Measurements from ENCODE around the gene KLRF2.

The KLRF2 gene

DNA sequence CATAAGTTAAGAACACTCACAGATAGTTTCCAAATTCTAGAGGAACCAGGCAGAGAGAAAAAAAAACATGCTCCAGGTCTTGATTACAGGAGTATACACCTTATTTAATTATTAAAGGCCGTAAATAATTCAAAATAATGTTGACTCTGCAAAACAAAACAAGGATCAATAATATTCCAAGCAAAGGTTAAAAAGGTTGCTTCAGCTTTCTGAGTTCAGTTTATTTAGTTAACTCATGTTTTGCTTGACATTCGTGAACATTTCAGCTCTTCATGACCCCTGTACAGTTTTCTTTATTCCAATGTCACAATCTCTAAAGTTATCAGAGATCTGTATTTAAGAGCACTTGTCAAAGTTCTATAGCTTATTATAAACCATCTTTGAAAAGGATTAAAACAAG is 19.6 kb downstream of the KLRF2 start:
- DNase-seq (ENCODE audit: extremely low read depth, insufficient read length) = no peak
- Histone ChIP-seq H3K4me3 (replicated peaks; ENCODE audit: low read depth, low read length) (no peak overlapping the region), H3K27me3 (replicated peaks; ENCODE audit: control insufficient read depth, insufficient read depth, low read length) (peaks cover 2% of the 10 kb centered on the region), H3K36me3 (ENCODE audit: control insufficient read depth, insufficient read depth, low read length) (no peaks in the 10 kb centered on the region)
- TF ChIP-seq, protein P1, sequence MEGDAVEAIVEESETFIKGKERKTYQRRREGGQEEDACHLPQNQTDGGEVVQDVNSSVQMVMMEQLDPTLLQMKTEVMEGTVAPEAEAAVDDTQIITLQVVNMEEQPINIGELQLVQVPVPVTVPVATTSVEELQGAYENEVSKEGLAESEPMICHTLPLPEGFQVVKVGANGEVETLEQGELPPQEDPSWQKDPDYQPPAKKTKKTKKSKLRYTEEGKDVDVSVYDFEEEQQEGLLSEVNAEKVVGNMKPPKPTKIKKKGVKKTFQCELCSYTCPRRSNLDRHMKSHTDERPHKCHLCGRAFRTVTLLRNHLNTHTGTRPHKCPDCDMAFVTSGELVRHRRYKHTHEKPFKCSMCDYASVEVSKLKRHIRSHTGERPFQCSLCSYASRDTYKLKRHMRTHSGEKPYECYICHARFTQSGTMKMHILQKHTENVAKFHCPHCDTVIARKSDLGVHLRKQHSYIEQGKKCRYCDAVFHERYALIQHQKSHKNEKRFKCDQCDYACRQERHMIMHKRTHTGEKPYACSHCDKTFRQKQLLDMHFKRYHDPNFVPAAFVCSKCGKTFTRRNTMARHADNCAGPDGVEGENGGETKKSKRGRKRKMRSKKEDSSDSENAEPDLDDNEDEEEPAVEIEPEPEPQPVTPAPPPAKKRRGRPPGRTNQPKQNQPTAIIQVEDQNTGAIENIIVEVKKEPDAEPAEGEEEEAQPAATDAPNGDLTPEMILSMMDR (IDR thresholded peaks at IDR 0.05; ENCODE audit: insufficient read depth, low read length, poor library complexity, severe bottlenecking) = no peak

DNA sequence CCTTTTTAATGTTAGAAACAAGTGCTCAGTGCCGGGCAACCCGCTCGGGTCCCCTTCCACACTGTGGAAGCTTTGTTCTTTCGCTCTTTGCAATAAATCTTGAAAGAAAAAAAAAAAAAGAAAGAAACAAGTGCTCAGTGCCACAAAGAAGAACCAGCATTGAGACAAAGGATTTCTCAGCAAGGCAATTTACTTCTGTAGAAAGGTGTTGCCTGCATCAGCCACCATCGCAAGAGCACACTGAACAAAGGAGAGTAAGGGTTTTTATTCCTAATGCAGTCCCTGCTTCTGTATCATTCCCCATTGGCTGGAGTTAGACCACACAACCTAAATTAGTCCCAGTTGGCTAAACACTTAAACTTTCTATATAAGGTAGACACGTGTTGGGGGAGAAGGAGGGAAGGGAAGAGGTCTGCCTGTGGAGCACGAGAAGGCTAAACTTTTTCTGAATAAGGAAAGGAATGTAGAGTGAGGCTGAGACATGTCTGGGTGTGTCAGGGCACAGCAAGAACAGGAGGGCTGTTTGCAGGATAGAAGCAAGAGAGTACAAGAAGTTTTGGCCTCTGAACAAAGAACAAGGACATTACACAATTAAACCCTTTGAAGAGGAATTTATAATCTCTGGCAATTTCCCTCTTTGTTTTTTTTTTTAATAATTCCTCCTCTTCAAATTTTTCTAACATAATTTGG is 21.4 kb downstream of the KLRF2 start:
- no peak for DNase-seq (ENCODE audit: extremely low read depth, insufficient read length)
- Histone ChIP-seq H3K4me3 (replicated peaks; ENCODE audit: low read depth, low read length) (no peak overlapping the region), H3K27me3 (replicated peaks; ENCODE audit: control insufficient read depth, insufficient read depth, low read length) (peaks cover 2% of the 10 kb centered on the region), H3K36me3 (ENCODE audit: control insufficient read depth, insufficient read depth, low read length) (no peaks in the 10 kb centered on the region)
- TF ChIP-seq, protein P1 (IDR thresholded peaks at IDR 0.05; ENCODE audit: insufficient read depth, low read length, poor library complexity, severe bottlenecking) = no peak

DNA sequence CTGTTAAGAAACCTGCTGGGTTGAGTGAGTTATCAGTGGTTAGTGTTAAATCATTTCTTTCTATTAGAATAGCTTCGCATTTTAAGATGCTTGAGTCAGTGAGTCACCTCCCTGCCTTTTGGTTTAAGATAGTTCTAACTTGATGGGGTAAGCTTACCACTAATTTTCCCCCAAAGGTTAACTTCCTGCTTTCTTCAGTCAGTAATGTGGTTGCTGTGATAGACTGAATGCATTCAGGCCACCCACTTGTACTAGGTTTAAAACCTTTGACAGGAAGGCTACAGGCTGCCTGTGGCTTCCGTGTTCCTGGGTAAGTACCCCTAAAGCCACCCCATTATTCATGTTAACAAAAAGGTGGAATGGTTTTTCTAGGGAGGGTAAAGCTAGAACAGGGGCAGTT is 25.6 kb downstream of the KLRF2 start:
- no peak overlapping the region for H3K4me3 ChIP-seq (replicated peaks; ENCODE audit: low read depth, low read length)
- TF ChIP-seq, protein P1 (IDR thresholded peaks at IDR 0.05; ENCODE audit: insufficient read depth, low read length, poor library complexity, severe bottlenecking) = no peak
- H3K27me3 ChIP-seq (replicated peaks; ENCODE audit: control insufficient read depth, insufficient read depth, low read length) = no peaks in the 10 kb centered on the region
- no peak for DNase-seq (ENCODE audit: extremely low read depth, insufficient read length)
- no peaks in the 10 kb centered on the region for H3K36me3 ChIP-seq (ENCODE audit: control insufficient read depth, insufficient read depth, low read length)

DNA sequence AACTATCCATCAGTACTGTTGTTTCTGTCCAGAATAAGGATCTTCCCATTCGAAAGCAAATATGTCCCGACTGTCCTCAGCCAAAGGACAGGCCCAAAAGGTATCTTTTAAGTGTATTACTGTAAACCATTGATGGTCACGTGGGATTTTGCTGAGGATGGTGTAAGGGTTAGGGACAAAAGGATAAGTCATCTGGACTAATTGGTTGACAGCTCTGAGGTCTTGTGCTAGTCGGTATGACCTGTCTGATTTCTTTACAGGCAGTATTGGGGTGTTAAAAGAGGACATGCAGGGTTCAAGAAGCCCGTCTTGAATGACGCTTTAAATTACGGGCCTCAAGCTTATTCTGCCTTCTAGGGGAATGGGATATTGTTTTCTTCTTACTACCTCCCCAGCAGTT is 26.5 kb downstream of the KLRF2 start:
- TF ChIP-seq, protein P1 (IDR thresholded peaks at IDR 0.05; ENCODE audit: insufficient read depth, low read length, poor library complexity, severe bottlenecking) = no peak
- Histone ChIP-seq H3K4me3 (replicated peaks; ENCODE audit: low read depth, low read length) (no peak overlapping the region), H3K36me3 (ENCODE audit: control insufficient read depth, insufficient read depth, low read length) (no peaks in the 10 kb centered on the region), H3K27me3 (replicated peaks; ENCODE audit: control insufficient read depth, insufficient read depth, low read length) (no peaks in the 10 kb centered on the region)
- no peak for DNase-seq (ENCODE audit: extremely low read depth, insufficient read length)

DNA sequence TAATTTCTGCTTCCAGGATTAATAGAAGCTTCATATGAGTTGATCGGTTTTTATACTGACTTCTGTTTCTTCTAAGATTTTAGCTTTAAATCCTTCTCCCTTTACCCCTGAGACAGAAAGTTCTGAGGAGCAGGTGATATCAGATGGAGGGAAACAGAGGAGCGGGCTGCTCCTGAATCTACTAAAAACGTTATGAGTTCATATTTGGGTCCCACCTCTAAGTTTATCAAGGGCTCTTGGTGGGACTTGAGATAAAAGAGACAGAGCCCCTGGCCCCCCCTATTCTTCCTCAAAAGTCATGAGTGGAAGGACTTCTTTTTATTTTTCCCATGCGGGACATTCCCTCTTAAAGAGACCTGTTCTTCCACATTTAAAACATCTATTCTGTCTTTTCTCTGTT is 27.1 kb downstream of the KLRF2 start:
- no peaks in the 10 kb centered on the region for H3K27me3 ChIP-seq (replicated peaks; ENCODE audit: control insufficient read depth, insufficient read depth, low read length)
- H3K4me3 ChIP-seq (replicated peaks; ENCODE audit: low read depth, low read length) = no peak overlapping the region
- no peaks in the 10 kb centered on the region for H3K36me3 ChIP-seq (ENCODE audit: control insufficient read depth, insufficient read depth, low read length)
- TF ChIP-seq, protein P1 (IDR thresholded peaks at IDR 0.05; ENCODE audit: insufficient read depth, low read length, poor library complexity, severe bottlenecking) = no peak
- DNase-seq (ENCODE audit: extremely low read depth, insufficient read length) = no peak

DNA sequence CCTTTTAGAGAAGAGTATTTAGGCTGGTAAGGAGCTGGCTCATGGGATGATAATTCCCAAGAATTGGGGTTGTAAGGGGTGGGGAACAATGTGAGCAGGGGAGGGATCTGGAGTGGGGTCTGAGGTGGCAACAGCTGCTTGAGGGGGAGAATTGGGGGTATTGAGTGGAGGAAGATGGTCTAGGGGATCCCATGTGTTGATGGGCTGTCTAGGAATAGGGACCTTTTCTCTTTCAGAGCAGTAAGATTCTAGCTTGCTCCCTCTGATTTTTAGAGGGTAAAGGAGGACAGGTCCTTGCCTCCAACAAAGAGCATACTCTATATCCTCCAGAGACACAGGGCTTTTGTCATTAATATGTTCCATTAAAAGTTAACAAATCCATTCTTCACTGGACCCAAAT is 28.4 kb downstream of the KLRF2 start:
- H3K27me3 ChIP-seq (replicated peaks; ENCODE audit: control insufficient read depth, insufficient read depth, low read length) = no peaks in the 10 kb centered on the region
- TF ChIP-seq, protein P1 (IDR thresholded peaks at IDR 0.05; ENCODE audit: insufficient read depth, low read length, poor library complexity, severe bottlenecking) = no peak
- H3K36me3 ChIP-seq (ENCODE audit: control insufficient read depth, insufficient read depth, low read length) = no peaks in the 10 kb centered on the region
- DNase-seq (ENCODE audit: extremely low read depth, insufficient read length) = no peak
- H3K4me3 ChIP-seq (replicated peaks; ENCODE audit: low read depth, low read length) = no peak overlapping the region

Data from GM06990 (cell line).